Endothelial cell of umbilical vein (primary cell): ENCODE data around the gene P2RY6. TPM values are rescaled to one million over a fixed set of nuclear protein-coding genes. Genes with fewer than 3 reads are reported as not detected.

Experiments
- BruUV-seq: library from RNA; stranded (reverse); fragments of 400-500 nt; replicated peaks from 2 replicates; lab custom pipeline; 2021; lab: Mats Ljungman, UMichigan
- CTCF ChIA-PET: fragments of 300-600, 350-600 bp; sonication (Branson Sonifier 250); formaldehyde crosslinking; loops from one replicate; lab custom pipeline; 2021; ENCODE audit warnings: antibody characterized with exemption, inconsistent platforms; lab: Charles Lee
- POLR2A ChIA-PET: fragments of 300-600, 350-600 bp; sonication (Branson Sonifier 250); formaldehyde crosslinking; loops from one replicate; lab custom pipeline; 2021; ENCODE audit warnings: antibody characterized with exemption, inconsistent platforms; lab: Charles Lee
- DNase-seq: peaks from one replicate; pipeline ENCODE4 v3.0.0-alpha.2; 2011; ENCODE audit warnings: low read depth, low spot score
- FAIRE-seq: peaks from 2 replicates; lab custom pipeline; 2011; peaks lifted over from hg19 to GRCh38; lab: Jason Lieb, UNC
- H2AFZ ChIP-seq: 2 replicates; pipeline ENCODE4 v1.6.0; 2012; ENCODE audit warnings: low read depth, low read length, control low read depth, inconsistent platforms
- H3K27ac ChIP-seq: 2 replicates; pipeline ENCODE4 v1.5.1; 2011; ENCODE audit warnings: low read depth, mild to moderate bottlenecking, control low read depth, low read length, moderate library complexity; ENCODE audit not compliant: insufficient read depth
- H3K27me3 ChIP-seq, 2 experiments: 2 replicates each; pipeline versions ENCODE4 v1.6.0 to v1.6.1; 2011; ENCODE audit warnings: low read length in 2 of 2, mixed read lengths in 1 of 2; ENCODE audit not compliant: control insufficient read depth in 2 of 2, insufficient read depth in 2 of 2
- H3K36me3 ChIP-seq, 2 experiments: 2 replicates in 1 of 2; 3 replicates in 1 of 2; pipeline ENCODE4 v1.5.1; 2011; ENCODE audit warnings: low read length in 2 of 2, mild to moderate bottlenecking in 1 of 2, moderate library complexity in 1 of 2; ENCODE audit not compliant: control insufficient read depth in 2 of 2, insufficient read depth in 2 of 2; ENCODE audit errors: extremely low read depth in 1 of 2
- H3K4me1 ChIP-seq: 3 replicates; pipeline ENCODE4 v1.5.1; 2011; ENCODE audit warnings: mild to moderate bottlenecking, low read length; ENCODE audit not compliant: control insufficient read depth, insufficient read depth; ENCODE audit errors: extremely low read depth
- H3K4me2 ChIP-seq: 2 replicates; pipeline ENCODE4 v1.6.1; 2011; ENCODE audit warnings: low read length, control low read depth, mixed read lengths; ENCODE audit not compliant: insufficient read depth
- H3K4me3 ChIP-seq, 3 experiments: fragments of 200-600 bp in 1 of 3; sonication (generic), shearing (Covaris generic) in 1 of 3; replicated peaks in 1 of 3; 2 replicates each; pipeline ENCODE4 v1.5.1; 2011 to 2016; ENCODE audit warnings: control low read depth in 3 of 3, low read length in 3 of 3, mild to moderate bottlenecking in 2 of 3, inconsistent platforms in 1 of 3, low read depth in 1 of 3, moderate library complexity in 1 of 3; ENCODE audit not compliant: insufficient read depth in 1 of 3
- H3K79me2 ChIP-seq: 2 replicates; pipeline ENCODE4 v1.6.0; 2012; ENCODE audit warnings: low read length, inconsistent platforms; ENCODE audit not compliant: control insufficient read depth, insufficient read depth
- H3K9ac ChIP-seq: replicated peaks from 2 replicates; pipeline ENCODE3; 2011; ENCODE audit warnings: low read length, control low read depth; ENCODE audit not compliant: insufficient read depth; ENCODE audit errors: extremely low read depth
- H3K9me1 ChIP-seq: replicated peaks from 3 replicates; pipeline ENCODE4 v1.6.0; 2011; ENCODE audit warnings: mild to moderate bottlenecking, low read length; ENCODE audit not compliant: control insufficient read depth, insufficient read depth; ENCODE audit errors: extremely low read depth
- H3K9me3 ChIP-seq: replicated peaks from 2 replicates; pipeline ENCODE4 v1.5.1; 2012; ENCODE audit warnings: low read length, inconsistent platforms; ENCODE audit not compliant: control insufficient read depth, insufficient read depth
- H4K20me1 ChIP-seq: replicated peaks from 2 replicates; pipeline ENCODE3; 2011; ENCODE audit warnings: mild to moderate bottlenecking, low read length; ENCODE audit not compliant: control insufficient read depth, insufficient read depth; ENCODE audit errors: extremely low read depth
- CTCF ChIP-seq, 2 donors: IDR thresholded peaks; 1 replicate in 1 of 2; 2 replicates in 1 of 2; pipeline ENCODE4 v1.5.1; 2011; ENCODE audit warnings: low read length in 2 of 2, mild to moderate bottlenecking in 2 of 2, moderate library complexity in 2 of 2, control low read depth in 1 of 2, inconsistent platforms in 1 of 2, low read depth in 1 of 2; ENCODE audit not compliant: insufficient read depth in 1 of 2; ENCODE audit errors: extremely low read depth in 1 of 2
- EZH2 ChIP-seq: IDR thresholded peaks from 2 replicates; pipeline ENCODE4 v1.6.1; 2012; ENCODE audit warnings: borderline replicate concordance, low read depth, mild to moderate bottlenecking, moderate library complexity, low read length, inconsistent platforms; ENCODE audit not compliant: severe bottlenecking
- FOS ChIP-seq: IDR thresholded peaks from 2 replicates; pipeline ENCODE4 v1.6.1; 2011; ENCODE audit warnings: mild to moderate bottlenecking, low read length, moderate library complexity, borderline replicate concordance; ENCODE audit not compliant: insufficient read depth
- GATA2 ChIP-seq: IDR thresholded peaks from 2 replicates; pipeline ENCODE4 v1.7.0; 2011; ENCODE audit warnings: low read depth, mild to moderate bottlenecking, moderate library complexity, mixed read lengths, low read length; ENCODE audit not compliant: insufficient read length, insufficient read depth
- JUN ChIP-seq: IDR thresholded peaks from 2 replicates; pipeline ENCODE4 v1.6.1; 2011; ENCODE audit warnings: borderline replicate concordance, low read depth; ENCODE audit not compliant: insufficient read length, insufficient read depth
- MAX ChIP-seq: IDR thresholded peaks from 2 replicates; pipeline ENCODE4 v1.6.1; 2011; ENCODE audit not compliant: insufficient read depth, insufficient read length
- MYC ChIP-seq: IDR thresholded peaks from one replicate; pipeline ENCODE4 v1.6.1; 2011; ENCODE audit warnings: mild to moderate bottlenecking, low read depth, low read length
- POLR2A ChIP-seq: IDR thresholded peaks from 2 replicates; pipeline ENCODE4 v1.6.1; 2012; ENCODE audit warnings: low read depth, mild to moderate bottlenecking, control low read depth, low read length
- POLR2AphosphoS5 ChIP-seq: IDR thresholded peaks from 2 replicates; pipeline ENCODE4 v1.6.1; 2012; ENCODE audit warnings: low read depth, mild to moderate bottlenecking, control low read depth, low read length, moderate library complexity; ENCODE audit not compliant: insufficient read depth
- dilution Hi-C: fragments of 300-500 bp; cut with MboI; formaldehyde crosslinking; loops from one replicate; pipeline ENCODE4 v1.15.0; 2019; ENCODE audit warnings: low sequenced_read_pairs; ENCODE audit not compliant: extremely low pct_ligation_motif_present
- intact Hi-C: fragments of 100-400 bp; cut with micrococcal nuclease; formaldehyde crosslinking; loops from one replicate; pipeline ENCODE4 v1.10.0; 2022
- polyA plus RNA-seq, 4 experiments: library from polyadenylated mRNA; depleted of rRNA in 3 of 4; stranded (reverse) in 3 of 4; unstranded in 1 of 4; fragments of >200 nt; gene quantifications; 2 replicates each; pipeline versions ENCODE4 v1.2.1 to v1.2.3, GENCODE V29; 2011 to 2012; ENCODE audit warnings: missing spikeins in 1 of 4
- total RNA-seq: library from RNA; stranded (reverse); gene quantifications from 2 replicates; pipeline ENCODE4 v1.2.3, GENCODE V29; 2021

The P2RY6 gene
- total and polyA plus RNA-seq, 2 donors (not counting 3 experiments of a cell fraction or from before 2014, with no cell fraction given): 0.47 TPM; not detected in 1

- H3K27ac ChIP-seq: no peak overlapping the region
- DNase-seq: no peak
- no peak overlapping the region for H3K4me2 ChIP-seq
- no peak overlapping the region for H3K9ac ChIP-seq
- no peak overlapping the region for H3K4me3 ChIP-seq
- no peaks in the 10 kb centered on the region for H3K9me3 ChIP-seq
- H2AFZ ChIP-seq: peak overlapping the region; percentile 15
- no peak for TF ChIP-seq POLR2AphosphoS5
- TF ChIP-seq MAX: no peak
- TF ChIP-seq CTCF (IDR thresholded peaks at IDR 0.05; ENCODE audit: extremely low read depth in 1 of 2, insufficient read depth in 1 of 2, low read depth in 1 of 2, low read length in 2 of 2): no peak
- TF ChIP-seq JUN: no peak
- TF ChIP-seq EZH2: no peak
- no peak for TF ChIP-seq POLR2A
- no peak for TF ChIP-seq FOS
- no peak for TF ChIP-seq MYC
- no peak for TF ChIP-seq GATA2
- H3K79me2 ChIP-seq: no peaks in the 10 kb centered on the region
- no peak for FAIRE-seq
- POLR2A ChIA-PET: no interaction called here
- no peaks in the 10 kb centered on the region for H3K36me3 ChIP-seq
- no TSS peak for BruUV-seq
- no peaks in the 10 kb centered on the region for H3K27me3 ChIP-seq
- H3K9me1 ChIP-seq: no peaks in the 10 kb centered on the region
- intact Hi-C loops (no loop called here), dilution Hi-C loops (no loop called here)
- H3K4me1 ChIP-seq: no peaks in the 10 kb centered on the region
- H4K20me1 ChIP-seq: no peaks in the 10 kb centered on the region
- CTCF ChIA-PET: interaction anchor here (1.4 kb wide), 2 partner anchors 12 to 52 kb away, joined by 3 to 5 read pairs; no protein-coding TSS in a partner anchor
Measured at GRCh38 chr11:73229896-73230875, 42.0 kb upstream of the P2RY6 start.
